Mucosa of descending colon (tissue), 3 donors: ENCODE results near the gene FN1. TPM values are rescaled to one million over a fixed set of nuclear protein-coding genes. Genes with fewer than 3 reads are reported as not detected.

Experiments
- ATAC-seq: fragments of 200-7000 bp; cut with Tn5 transposase; one replicate; pipeline ENCODE4 v1.9.1; 2020; ENCODE audit warnings: mild to moderate bottlenecking, moderate library complexity
- DNase-seq, 3 donors: peaks; one replicate each; pipeline ENCODE4 v3.0.0-alpha.2; 2020
- H3K36me3 ChIP-seq: fragments of 200-600 bp; one replicate; pipeline ENCODE4 v1.8.0; 2021; ENCODE audit warnings: low read depth, mild to moderate bottlenecking
- H3K4me1 ChIP-seq: fragments of 200-600 bp; one replicate; pipeline ENCODE4 v1.8.0; 2021; ENCODE audit warnings: low read depth, mild to moderate bottlenecking
- H3K4me3 ChIP-seq: fragments of 200-600 bp; one replicate; pipeline ENCODE4 v1.8.0; 2021; ENCODE audit warnings: mild to moderate bottlenecking
- H3K9me3 ChIP-seq: fragments of 200-600 bp; one replicate; pipeline ENCODE4 v1.8.0; 2021; ENCODE audit warnings: mild to moderate bottlenecking
- intact Hi-C, 2 donors: fragments of 100-400 bp; cut with DNase I in 1 of 2; cut with micrococcal nuclease in 1 of 2; formaldehyde crosslinking; loops; one replicate each; pipeline versions ENCODE4 v1.11.0 to v1.11.1; 2022; cut with DNase I, micrococcal nuclease
- total RNA-seq, 3 donors: library from RNA; stranded (reverse); fragmentation: NEBNext Ultra II Directional in 2 of 3; extraction: Animal tissue kit (Norgen Biotek cat#: 25700) in 2 of 3; gene quantifications; one replicate each; pipeline versions ENCODE4 v1.2.1 to v1.2.4, GENCODE V29; 2021 to 2023
- TF ChIP-seq, protein P1 (sequence below): fragments of 200-600 bp; IDR thresholded peaks from one replicate; pipeline ENCODE4 v1.8.0; 2022; ENCODE audit warnings: antibody characterized with exemption, mild to moderate bottlenecking
- donor health status: DM: no; HTN: no; CAD: no; lungs with moderate emphysema.
- donor health status: DM: no; HTN: no; CAD: no.
- donor health status: DM: no; HTN: yes; CAD: no.

The FN1 gene
- total RNA-seq, 3 donors from 2014 or later, result 30.3 to 1,060 (median 208) TPM

DNA sequence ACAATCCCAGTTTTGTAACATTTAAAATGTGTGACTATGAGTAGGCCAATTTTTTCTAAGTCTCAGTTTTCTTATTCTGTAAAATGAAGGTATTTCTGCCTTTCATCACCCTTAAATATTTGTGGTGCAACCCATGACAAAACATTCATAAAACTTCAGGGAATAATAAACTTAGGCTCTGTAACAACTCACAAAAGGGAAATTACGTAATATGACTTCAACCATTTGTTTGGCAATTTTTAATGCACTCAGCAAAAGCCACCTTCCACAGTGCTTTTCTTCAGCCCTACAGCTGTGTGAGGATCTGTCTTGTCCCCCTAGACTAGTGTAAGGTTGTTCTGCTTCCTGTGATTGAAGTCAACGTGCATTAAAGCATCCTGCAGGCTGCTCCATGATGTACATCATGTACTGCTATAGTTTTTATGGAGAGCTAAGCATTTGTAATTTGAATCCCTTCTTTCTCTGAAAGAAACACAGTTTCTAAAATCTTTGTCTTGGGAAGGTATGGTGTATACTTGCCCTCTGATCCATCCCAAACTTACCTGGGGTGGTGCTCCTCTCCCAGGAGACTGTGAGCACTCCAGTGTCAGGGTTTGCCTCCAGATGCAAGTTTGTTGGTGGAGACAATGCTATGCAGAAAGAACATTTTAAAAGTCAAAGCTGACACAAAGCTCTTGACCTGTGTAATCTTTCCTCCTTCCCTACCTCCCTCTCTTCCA, 39.1 kb downstream of the FN1 start:
- DNase-seq (no peak), ATAC-seq (no peak)
- Histone ChIP-seq H3K9me3 (no peaks in the 10 kb centered on the region), H3K36me3 (no peaks in the 10 kb centered on the region), H3K4me3 (no peak overlapping the region), H3K4me1 (no peaks in the 10 kb centered on the region)
- TF ChIP-seq, protein P1, sequence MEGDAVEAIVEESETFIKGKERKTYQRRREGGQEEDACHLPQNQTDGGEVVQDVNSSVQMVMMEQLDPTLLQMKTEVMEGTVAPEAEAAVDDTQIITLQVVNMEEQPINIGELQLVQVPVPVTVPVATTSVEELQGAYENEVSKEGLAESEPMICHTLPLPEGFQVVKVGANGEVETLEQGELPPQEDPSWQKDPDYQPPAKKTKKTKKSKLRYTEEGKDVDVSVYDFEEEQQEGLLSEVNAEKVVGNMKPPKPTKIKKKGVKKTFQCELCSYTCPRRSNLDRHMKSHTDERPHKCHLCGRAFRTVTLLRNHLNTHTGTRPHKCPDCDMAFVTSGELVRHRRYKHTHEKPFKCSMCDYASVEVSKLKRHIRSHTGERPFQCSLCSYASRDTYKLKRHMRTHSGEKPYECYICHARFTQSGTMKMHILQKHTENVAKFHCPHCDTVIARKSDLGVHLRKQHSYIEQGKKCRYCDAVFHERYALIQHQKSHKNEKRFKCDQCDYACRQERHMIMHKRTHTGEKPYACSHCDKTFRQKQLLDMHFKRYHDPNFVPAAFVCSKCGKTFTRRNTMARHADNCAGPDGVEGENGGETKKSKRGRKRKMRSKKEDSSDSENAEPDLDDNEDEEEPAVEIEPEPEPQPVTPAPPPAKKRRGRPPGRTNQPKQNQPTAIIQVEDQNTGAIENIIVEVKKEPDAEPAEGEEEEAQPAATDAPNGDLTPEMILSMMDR, result no peak
- intact Hi-C loops, result no loop called here

DNA sequence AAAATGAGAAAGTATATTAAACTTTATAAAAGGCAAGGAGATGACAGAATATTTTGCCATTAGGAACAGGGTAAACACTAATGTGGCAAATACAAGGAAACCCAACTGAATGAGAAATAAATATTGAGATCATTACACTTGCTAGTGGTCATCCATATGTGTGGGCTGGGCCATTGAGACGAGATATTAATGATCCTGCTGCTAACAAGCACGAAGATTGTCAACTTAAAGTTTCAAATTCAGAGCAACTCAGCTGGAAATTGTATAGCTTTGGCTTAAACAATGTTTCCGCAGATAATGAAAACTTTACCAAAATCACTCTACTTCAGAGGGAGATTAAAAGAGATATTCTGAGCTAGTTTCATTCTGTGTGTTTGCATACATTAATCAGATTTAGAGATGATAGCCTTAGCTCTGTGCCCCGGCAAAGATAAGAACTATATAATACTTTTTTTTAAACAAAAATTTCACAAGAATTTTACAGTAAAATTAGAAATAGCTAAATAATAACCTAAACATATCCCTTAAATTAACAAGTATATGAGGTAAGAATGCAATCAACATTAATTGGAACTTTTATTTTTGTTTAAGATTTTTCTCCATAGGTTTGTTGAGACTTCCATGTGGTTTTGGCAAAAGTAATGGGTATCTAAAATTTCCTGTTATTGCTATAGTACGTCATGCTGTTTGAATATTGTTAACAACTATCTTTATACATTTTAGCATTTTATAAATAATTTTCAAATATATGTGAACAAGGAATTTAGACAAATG, 40.0 kb downstream of the FN1 start:
- H3K36me3 ChIP-seq, result no peaks in the 10 kb centered on the region

DNA sequence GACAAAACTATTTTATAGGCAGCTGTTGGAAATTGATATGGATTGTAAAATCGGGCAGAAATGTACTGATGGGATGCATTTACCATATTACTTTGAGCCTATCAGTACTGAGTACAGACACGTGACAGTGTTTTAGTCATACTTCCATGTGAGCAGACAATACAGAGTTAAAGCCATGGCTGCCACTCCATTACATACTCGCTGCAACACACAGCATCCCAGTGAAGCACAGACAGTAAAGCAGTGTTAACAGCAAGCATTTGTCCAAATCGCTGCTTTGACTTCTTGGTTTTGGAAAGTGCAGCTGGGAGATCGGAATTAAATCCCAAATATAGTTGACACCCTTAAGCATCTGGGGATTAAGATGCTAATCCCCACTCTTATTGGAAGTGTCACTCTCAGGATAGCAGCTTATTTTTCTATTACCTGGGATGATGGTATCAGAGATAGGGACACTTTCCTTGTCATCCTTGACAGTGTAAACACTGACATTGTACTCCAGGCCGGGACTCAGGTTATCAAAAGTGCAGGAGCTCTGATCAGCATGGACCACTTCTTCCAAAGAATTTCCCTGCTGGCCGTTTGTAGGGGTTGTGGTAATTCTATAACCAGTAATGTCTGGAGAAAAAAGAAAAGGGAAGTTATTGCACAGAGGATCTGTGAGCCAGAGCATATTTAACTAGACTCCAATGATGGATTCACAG, 41.6 kb downstream of the FN1 start:
- H3K4me1 ChIP-seq, result no peaks in the 10 kb centered on the region
- no peaks in the 10 kb centered on the region for H3K9me3 ChIP-seq
- intact Hi-C loops, result no loop called here
- no peak overlapping the region for H3K4me3 ChIP-seq
- no peak for DNase-seq
- H3K36me3 ChIP-seq, result no peaks in the 10 kb centered on the region
- TF ChIP-seq, protein P1, result no peak
- ATAC-seq, result no peak

More for the DNA sequence above, 40.0 kb downstream of the FN1 start:
- H3K4me1 ChIP-seq, result no peaks in the 10 kb centered on the region
- intact Hi-C loops, result no loop called here
- TF ChIP-seq, protein P1, result no peak
- H3K9me3 ChIP-seq, result no peaks in the 10 kb centered on the region
- DNase-seq (no peak), ATAC-seq (no peak)
- H3K4me3 ChIP-seq, result no peak overlapping the region

DNA sequence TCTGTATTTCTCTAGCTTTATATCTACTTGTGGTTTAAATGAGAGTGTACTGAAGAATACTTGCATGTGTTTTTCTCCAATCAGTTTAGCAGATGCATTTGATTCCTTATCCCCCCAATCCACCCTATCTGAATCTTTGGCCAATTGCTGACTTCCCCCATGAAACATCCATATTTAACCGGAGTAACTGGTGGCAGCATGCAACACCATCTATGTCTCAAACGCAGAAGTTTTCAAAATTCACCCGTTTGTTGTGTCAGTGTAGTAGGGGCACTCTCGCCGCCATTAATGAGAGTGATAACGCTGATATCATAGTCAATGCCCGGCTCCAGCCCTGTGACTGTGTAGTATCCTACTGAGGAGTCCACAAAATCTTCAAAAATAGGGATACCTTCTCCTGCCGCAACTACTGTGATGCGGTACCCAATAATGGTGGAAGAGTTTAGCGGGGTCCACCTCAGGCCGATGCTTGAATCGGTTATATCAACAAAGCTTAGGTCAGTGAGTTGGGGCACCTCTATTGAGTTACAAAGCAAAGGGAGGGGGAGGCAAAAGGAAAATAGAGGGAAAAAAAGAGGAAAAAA, 43.1 kb downstream of the FN1 start:
- Histone ChIP-seq H3K4me1 (no peaks in the 10 kb centered on the region), H3K4me3 (no peak overlapping the region), H3K9me3 (no peaks in the 10 kb centered on the region), H3K36me3 (no peaks in the 10 kb centered on the region)
- DNase-seq (no peak), ATAC-seq (no peak)
- intact Hi-C loops, result no loop called here
- TF ChIP-seq, protein P1, result no peak

DNA sequence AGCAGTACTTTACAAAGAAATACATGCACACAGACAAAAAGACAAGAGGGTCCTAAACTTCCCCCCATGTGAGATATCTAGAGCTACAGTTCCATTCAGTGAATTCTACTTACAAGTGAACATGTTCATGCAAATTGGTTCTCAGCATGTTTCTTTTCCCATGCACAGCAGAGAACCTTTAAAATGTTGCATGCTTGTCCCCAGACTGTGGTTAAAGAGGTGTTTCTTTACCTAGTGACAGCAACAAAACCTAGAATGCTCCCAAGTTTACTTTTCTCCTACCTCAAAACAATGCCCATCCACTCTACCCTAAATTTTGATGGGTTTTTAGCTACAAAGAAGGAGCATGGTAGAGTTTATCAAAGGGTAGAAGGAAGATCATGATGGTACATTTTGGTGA, 43.7 kb downstream of the FN1 start:
- Histone ChIP-seq H3K9me3 (no peaks in the 10 kb centered on the region), H3K4me3 (no peak overlapping the region), H3K36me3 (no peaks in the 10 kb centered on the region), H3K4me1 (no peaks in the 10 kb centered on the region)
- TF ChIP-seq, protein P1, result no peak
- DNase-seq (no peak), ATAC-seq (no peak)
- intact Hi-C loops, result no loop called here
